Endothelial cell of umbilical vein (primary cell): ENCODE measurements around the gene DEFB131A. TPM values are rescaled to one million over a fixed set of nuclear protein-coding genes. Genes with fewer than 3 reads are reported as not detected.
"Not testable (repeated sequence)": the region's sequence is repeated elsewhere in the genome, so short reads cannot be mapped to it uniquely, and the experiment has no call there.

Experiments
- BruUV-seq: library from RNA; stranded (reverse); fragments of 400-500 nt; replicated peaks from 2 replicates; lab custom pipeline; 2021; lab: Mats Ljungman, UMichigan
- CTCF ChIA-PET: fragments of 300-600, 350-600 bp; sonication (Branson Sonifier 250); formaldehyde crosslinking; loops from one replicate; lab custom pipeline; 2021; ENCODE audit warnings: antibody characterized with exemption, inconsistent platforms; lab: Charles Lee
- POLR2A ChIA-PET: fragments of 300-600, 350-600 bp; sonication (Branson Sonifier 250); formaldehyde crosslinking; loops from one replicate; lab custom pipeline; 2021; ENCODE audit warnings: antibody characterized with exemption, inconsistent platforms; lab: Charles Lee
- DNase-seq: peaks from one replicate; pipeline ENCODE4 v3.0.0-alpha.2; 2011; ENCODE audit warnings: low read depth, low spot score
- FAIRE-seq: peaks from 2 replicates; lab custom pipeline; 2011; peaks lifted over from hg19 to GRCh38; lab: Jason Lieb, UNC
- H2AFZ ChIP-seq: 2 replicates; pipeline ENCODE4 v1.6.0; 2012; ENCODE audit warnings: low read depth, low read length, control low read depth, inconsistent platforms
- H3K27ac ChIP-seq: 2 replicates; pipeline ENCODE4 v1.5.1; 2011; ENCODE audit warnings: low read depth, mild to moderate bottlenecking, control low read depth, low read length, moderate library complexity; ENCODE audit not compliant: insufficient read depth
- H3K27me3 ChIP-seq, 2 experiments: 2 replicates each; pipeline versions ENCODE4 v1.6.0 to v1.6.1; 2011; ENCODE audit warnings: low read length in 2 of 2, mixed read lengths in 1 of 2; ENCODE audit not compliant: control insufficient read depth in 2 of 2, insufficient read depth in 2 of 2
- H3K36me3 ChIP-seq, 2 experiments: 2 replicates in 1 of 2; 3 replicates in 1 of 2; pipeline ENCODE4 v1.5.1; 2011; ENCODE audit warnings: low read length in 2 of 2, mild to moderate bottlenecking in 1 of 2, moderate library complexity in 1 of 2; ENCODE audit not compliant: control insufficient read depth in 2 of 2, insufficient read depth in 2 of 2; ENCODE audit errors: extremely low read depth in 1 of 2
- H3K4me1 ChIP-seq: 3 replicates; pipeline ENCODE4 v1.5.1; 2011; ENCODE audit warnings: mild to moderate bottlenecking, low read length; ENCODE audit not compliant: control insufficient read depth, insufficient read depth; ENCODE audit errors: extremely low read depth
- H3K4me2 ChIP-seq: 2 replicates; pipeline ENCODE4 v1.6.1; 2011; ENCODE audit warnings: low read length, control low read depth, mixed read lengths; ENCODE audit not compliant: insufficient read depth
- H3K4me3 ChIP-seq, 3 experiments: fragments of 200-600 bp in 1 of 3; sonication (generic), shearing (Covaris generic) in 1 of 3; replicated peaks in 1 of 3; 2 replicates each; pipeline ENCODE4 v1.5.1; 2011 to 2016; ENCODE audit warnings: control low read depth in 3 of 3, low read length in 3 of 3, mild to moderate bottlenecking in 2 of 3, inconsistent platforms in 1 of 3, low read depth in 1 of 3, moderate library complexity in 1 of 3; ENCODE audit not compliant: insufficient read depth in 1 of 3
- H3K79me2 ChIP-seq: 2 replicates; pipeline ENCODE4 v1.6.0; 2012; ENCODE audit warnings: low read length, inconsistent platforms; ENCODE audit not compliant: control insufficient read depth, insufficient read depth
- H3K9ac ChIP-seq: replicated peaks from 2 replicates; pipeline ENCODE3; 2011; ENCODE audit warnings: low read length, control low read depth; ENCODE audit not compliant: insufficient read depth; ENCODE audit errors: extremely low read depth
- H3K9me1 ChIP-seq: replicated peaks from 3 replicates; pipeline ENCODE4 v1.6.0; 2011; ENCODE audit warnings: mild to moderate bottlenecking, low read length; ENCODE audit not compliant: control insufficient read depth, insufficient read depth; ENCODE audit errors: extremely low read depth
- H3K9me3 ChIP-seq: replicated peaks from 2 replicates; pipeline ENCODE4 v1.5.1; 2012; ENCODE audit warnings: low read length, inconsistent platforms; ENCODE audit not compliant: control insufficient read depth, insufficient read depth
- H4K20me1 ChIP-seq: replicated peaks from 2 replicates; pipeline ENCODE3; 2011; ENCODE audit warnings: mild to moderate bottlenecking, low read length; ENCODE audit not compliant: control insufficient read depth, insufficient read depth; ENCODE audit errors: extremely low read depth
- dilution Hi-C: fragments of 300-500 bp; cut with MboI; formaldehyde crosslinking; loops from one replicate; pipeline ENCODE4 v1.15.0; 2019; ENCODE audit warnings: low sequenced_read_pairs; ENCODE audit not compliant: extremely low pct_ligation_motif_present
- intact Hi-C: fragments of 100-400 bp; cut with micrococcal nuclease; formaldehyde crosslinking; loops from one replicate; pipeline ENCODE4 v1.10.0; 2022
- polyA plus RNA-seq, 4 experiments: library from polyadenylated mRNA; depleted of rRNA in 3 of 4; stranded (reverse) in 3 of 4; unstranded in 1 of 4; fragments of >200 nt; gene quantifications; 2 replicates each; pipeline versions ENCODE4 v1.2.1 to v1.2.3, GENCODE V29; 2011 to 2012; ENCODE audit warnings: missing spikeins in 1 of 4
- total RNA-seq: library from RNA; stranded (reverse); gene quantifications from 2 replicates; pipeline ENCODE4 v1.2.3, GENCODE V29; 2021

The DEFB131A gene
- total and polyA plus RNA-seq, 2 donors (not counting 3 experiments of a cell fraction or from before 2014, with no cell fraction given): not detected

DNA sequence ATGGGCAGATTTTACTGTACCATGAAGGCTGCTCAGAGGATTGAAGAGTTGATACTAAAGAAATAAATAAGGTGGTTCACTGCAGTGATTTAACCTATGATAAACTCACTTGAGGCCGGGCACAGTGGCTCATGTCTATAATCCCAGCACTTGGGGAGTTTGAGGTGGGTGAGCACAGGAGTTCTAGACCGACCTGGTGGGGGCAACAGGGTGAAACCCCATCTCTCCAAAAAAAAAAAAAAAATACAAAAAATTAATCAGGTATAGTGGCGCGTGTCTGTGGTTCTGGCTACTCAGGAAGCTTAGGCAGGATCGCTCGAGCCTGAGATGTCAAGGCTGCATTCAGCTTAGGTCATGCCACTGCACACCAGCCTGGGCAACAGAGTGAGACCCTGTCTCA, 467 bp downstream of the DEFB131A start:
- H3K4me2 ChIP-seq, CTCF ChIA-PET, BruUV-seq: not testable (repeated sequence)

GRCh38 chr4:9452251-9452650, 8.0 kb downstream of the DEFB131A start:
- FAIRE-seq, BruUV-seq, H3K9ac ChIP-seq, CTCF ChIA-PET, H3K4me2 ChIP-seq, H2AFZ ChIP-seq, DNase-seq, H3K4me1 ChIP-seq, H3K9me3 ChIP-seq, dilution Hi-C loops, H3K36me3 ChIP-seq, H3K27me3 ChIP-seq, intact Hi-C loops, H3K9me1 ChIP-seq, H3K4me3 ChIP-seq, H3K27ac ChIP-seq, H3K79me2 ChIP-seq, POLR2A ChIA-PET, H4K20me1 ChIP-seq: not testable (repeated sequence)

More for the DNA sequence above, 467 bp downstream of the DEFB131A start:
- DNase-seq, H3K36me3 ChIP-seq, H3K9me1 ChIP-seq, H3K79me2 ChIP-seq, H2AFZ ChIP-seq, H3K4me1 ChIP-seq, H4K20me1 ChIP-seq, H3K27me3 ChIP-seq, H3K4me3 ChIP-seq, H3K27ac ChIP-seq, H3K9me3 ChIP-seq, H3K9ac ChIP-seq, POLR2A ChIA-PET, FAIRE-seq, dilution Hi-C loops, intact Hi-C loops: not testable (repeated sequence)

- H3K9me1 ChIP-seq, H2AFZ ChIP-seq, dilution Hi-C loops, H3K4me3 ChIP-seq, H3K79me2 ChIP-seq, H3K4me2 ChIP-seq, FAIRE-seq, intact Hi-C loops, POLR2A ChIA-PET, DNase-seq, H3K9me3 ChIP-seq, BruUV-seq, H3K36me3 ChIP-seq, H3K4me1 ChIP-seq, CTCF ChIA-PET, H3K9ac ChIP-seq, H3K27me3 ChIP-seq, H4K20me1 ChIP-seq, H3K27ac ChIP-seq: not testable (repeated sequence)
Measured at GRCh38 chr4:9454284-9454683, 10.1 kb downstream of the DEFB131A start.

GRCh38 chr4:9455046-9455445, 10.8 kb downstream of the DEFB131A start:
- H3K4me2 ChIP-seq, dilution Hi-C loops, H2AFZ ChIP-seq, H3K27me3 ChIP-seq, H3K79me2 ChIP-seq, H3K9ac ChIP-seq, H3K27ac ChIP-seq, DNase-seq, H4K20me1 ChIP-seq, FAIRE-seq, H3K9me1 ChIP-seq, H3K4me3 ChIP-seq, H3K9me3 ChIP-seq, CTCF ChIA-PET, H3K36me3 ChIP-seq, BruUV-seq, H3K4me1 ChIP-seq, intact Hi-C loops, POLR2A ChIA-PET: not testable (repeated sequence)
